Parathyroid adenoma (tissue), 2 donors: ENCODE results near the gene STT3B.

Source experiments
- H2AFZ ChIP-seq: fragments of 300-600 bp; sonication (generic); one replicate; pipeline ENCODE4 v1.7.0; 2017; ENCODE audit warnings: antibody characterized with exemption, mild to moderate bottlenecking
- H3K27ac ChIP-seq: fragments of 300-600 bp; sonication (generic); one replicate; pipeline ENCODE4 v1.7.0; 2017
- H3K27me3 ChIP-seq: fragments of 300-600 bp; sonication (generic); one replicate; pipeline ENCODE4 v1.7.0; 2017; ENCODE audit warnings: low read length; ENCODE audit not compliant: control insufficient read depth, insufficient read depth
- H3K36me3 ChIP-seq: fragments of 300-600 bp; sonication (generic); one replicate; pipeline ENCODE4 v1.7.0; 2017; ENCODE audit warnings: low read length; ENCODE audit not compliant: control insufficient read depth, insufficient read depth
- H3K4me1 ChIP-seq: fragments of 300-600 bp; sonication (generic); one replicate; pipeline ENCODE4 v1.7.0; 2017; ENCODE audit warnings: control low read depth
- H3K4me2 ChIP-seq: fragments of 300-600 bp; sonication (generic); one replicate; pipeline ENCODE4 v1.7.0; 2017; ENCODE audit warnings: low read length
- H3K4me3 ChIP-seq: fragments of 300-600 bp; sonication (generic); one replicate; pipeline ENCODE4 v1.7.0; 2017; ENCODE audit warnings: low read depth, low read length
- H3K79me2 ChIP-seq: fragments of 300-600 bp; sonication (generic); one replicate; pipeline ENCODE4 v1.7.0; 2017; ENCODE audit warnings: control low read depth
- H3K9ac ChIP-seq: fragments of 300-600 bp; sonication (generic); one replicate; pipeline ENCODE4 v1.7.0; 2017; ENCODE audit warnings: mild to moderate bottlenecking
- H3K9me3 ChIP-seq: fragments of 300-600 bp; sonication (generic); one replicate; pipeline ENCODE4 v1.7.0; 2017; ENCODE audit warnings: low read length; ENCODE audit not compliant: control insufficient read depth
- TF ChIP-seq, protein P1 (sequence below): fragments of 300-600 bp; sonication (generic); IDR thresholded peaks from one replicate; pipeline ENCODE4 v1.7.0; 2017; ENCODE audit warnings: antibody characterized with exemption, mild to moderate bottlenecking
- donor health status: primary hyperparathyroidism.

STT3B gene

DNA sequence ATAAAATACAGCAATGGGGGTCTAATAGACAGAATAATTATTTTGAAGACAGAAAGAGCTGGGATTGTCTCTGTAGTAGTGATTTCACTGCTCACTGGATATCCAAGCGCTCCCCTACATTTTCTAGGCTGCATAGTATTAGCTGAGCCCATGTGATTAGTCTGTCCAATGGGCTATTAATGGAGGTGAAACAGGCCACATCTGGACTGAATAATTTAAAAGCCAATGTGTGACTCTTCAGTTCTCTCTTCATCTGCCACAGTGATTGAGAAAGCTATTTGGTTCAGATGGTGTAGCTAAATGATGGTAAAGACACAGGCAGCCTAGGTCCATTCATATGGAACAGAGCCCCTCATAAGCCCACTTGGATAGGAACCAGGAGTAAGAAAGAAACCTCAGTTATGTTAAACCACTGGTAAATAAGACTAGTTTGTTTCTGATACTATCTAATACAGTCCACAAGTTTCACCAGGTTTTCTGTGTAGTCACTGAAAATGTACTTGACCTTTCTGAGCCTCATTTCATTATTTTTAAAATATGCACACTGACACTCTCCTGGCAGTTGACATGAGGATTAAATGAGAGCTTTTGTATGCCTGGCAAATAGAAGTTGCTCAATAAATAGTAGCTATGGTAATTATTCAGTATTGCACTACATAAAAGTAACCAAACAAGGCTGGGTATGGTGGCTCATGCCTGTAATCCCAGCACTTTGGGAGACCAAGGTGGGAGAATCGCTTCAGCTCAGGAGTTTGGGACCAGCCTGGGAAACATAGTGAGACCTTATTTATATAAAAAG is 17.0 kb upstream of the STT3B start:
- H3K9me3 ChIP-seq: no peaks in the 10 kb centered on the region
- no peak overlapping the region for H3K4me2 ChIP-seq
- no peaks in the 10 kb centered on the region for H3K36me3 ChIP-seq
- H3K4me3 ChIP-seq: no peak overlapping the region
- H3K4me1 ChIP-seq: no peaks in the 10 kb centered on the region
- H3K27me3 ChIP-seq: no peaks in the 10 kb centered on the region
- TF ChIP-seq, protein P1, sequence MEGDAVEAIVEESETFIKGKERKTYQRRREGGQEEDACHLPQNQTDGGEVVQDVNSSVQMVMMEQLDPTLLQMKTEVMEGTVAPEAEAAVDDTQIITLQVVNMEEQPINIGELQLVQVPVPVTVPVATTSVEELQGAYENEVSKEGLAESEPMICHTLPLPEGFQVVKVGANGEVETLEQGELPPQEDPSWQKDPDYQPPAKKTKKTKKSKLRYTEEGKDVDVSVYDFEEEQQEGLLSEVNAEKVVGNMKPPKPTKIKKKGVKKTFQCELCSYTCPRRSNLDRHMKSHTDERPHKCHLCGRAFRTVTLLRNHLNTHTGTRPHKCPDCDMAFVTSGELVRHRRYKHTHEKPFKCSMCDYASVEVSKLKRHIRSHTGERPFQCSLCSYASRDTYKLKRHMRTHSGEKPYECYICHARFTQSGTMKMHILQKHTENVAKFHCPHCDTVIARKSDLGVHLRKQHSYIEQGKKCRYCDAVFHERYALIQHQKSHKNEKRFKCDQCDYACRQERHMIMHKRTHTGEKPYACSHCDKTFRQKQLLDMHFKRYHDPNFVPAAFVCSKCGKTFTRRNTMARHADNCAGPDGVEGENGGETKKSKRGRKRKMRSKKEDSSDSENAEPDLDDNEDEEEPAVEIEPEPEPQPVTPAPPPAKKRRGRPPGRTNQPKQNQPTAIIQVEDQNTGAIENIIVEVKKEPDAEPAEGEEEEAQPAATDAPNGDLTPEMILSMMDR: no peak
- no peak overlapping the region for H3K9ac ChIP-seq
- H3K27ac ChIP-seq: no peak overlapping the region
- H2AFZ ChIP-seq: no peak overlapping the region
- no peaks in the 10 kb centered on the region for H3K79me2 ChIP-seq

DNA sequence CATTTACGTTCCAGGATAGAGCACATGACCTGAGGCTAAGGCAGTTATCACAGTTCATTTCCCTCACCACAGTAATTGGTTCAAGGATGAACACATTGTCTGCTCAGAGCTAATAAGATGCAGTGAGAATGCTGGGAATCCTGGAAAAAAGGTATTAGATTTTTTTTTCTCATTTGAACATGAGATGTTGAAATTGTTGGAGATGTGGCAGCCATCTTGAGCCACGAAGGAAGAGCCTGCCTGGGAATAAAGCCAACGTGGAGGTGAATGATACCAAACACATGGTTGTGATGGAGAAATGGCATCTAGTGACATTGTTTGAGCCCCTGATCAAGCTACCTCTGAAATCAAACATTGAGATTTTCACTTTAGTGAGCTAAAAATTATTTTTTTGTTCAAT is 16.0 kb upstream of the STT3B start:
- H3K4me3 ChIP-seq: no peak overlapping the region
- TF ChIP-seq, protein P1: no peak
- H3K79me2 ChIP-seq: no peaks in the 10 kb centered on the region
- H3K9me3 ChIP-seq: no peaks in the 10 kb centered on the region
- no peak overlapping the region for H3K27ac ChIP-seq
- no peak overlapping the region for H3K9ac ChIP-seq
- no peak overlapping the region for H2AFZ ChIP-seq
- H3K4me1 ChIP-seq: no peaks in the 10 kb centered on the region
- H3K36me3 ChIP-seq: no peaks in the 10 kb centered on the region
- no peaks in the 10 kb centered on the region for H3K27me3 ChIP-seq
- no peak overlapping the region for H3K4me2 ChIP-seq

DNA sequence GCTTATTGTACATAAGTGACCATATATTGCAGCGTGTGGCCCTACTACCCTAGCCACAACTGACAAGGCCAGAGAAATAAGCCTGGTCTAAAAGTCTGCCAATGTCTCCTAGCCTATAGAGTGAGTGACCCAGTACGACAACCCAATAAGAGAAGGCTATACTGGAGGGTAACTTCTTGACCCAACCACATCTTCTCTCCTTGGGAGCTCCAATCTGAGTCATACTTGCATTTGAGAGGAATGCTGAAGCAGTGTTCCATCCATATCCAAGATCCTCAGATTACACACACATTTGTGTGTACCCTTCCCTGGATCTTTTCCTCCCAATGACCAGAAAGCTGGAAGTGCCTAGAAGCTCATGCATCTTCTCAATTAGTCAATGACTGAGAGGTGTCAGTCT is 11.3 kb upstream of the STT3B start:
- H3K36me3 ChIP-seq: no peaks in the 10 kb centered on the region
- H3K27ac ChIP-seq: no peak overlapping the region
- no peaks in the 10 kb centered on the region for H3K9me3 ChIP-seq
- no peak overlapping the region for H3K4me3 ChIP-seq
- no peak overlapping the region for H3K9ac ChIP-seq
- TF ChIP-seq, protein P1: no peak
- no peaks in the 10 kb centered on the region for H3K27me3 ChIP-seq
- no peaks in the 10 kb centered on the region for H3K4me1 ChIP-seq
- H3K4me2 ChIP-seq: no peak overlapping the region
- H3K79me2 ChIP-seq: no peaks in the 10 kb centered on the region
- H2AFZ ChIP-seq: no peak overlapping the region

DNA sequence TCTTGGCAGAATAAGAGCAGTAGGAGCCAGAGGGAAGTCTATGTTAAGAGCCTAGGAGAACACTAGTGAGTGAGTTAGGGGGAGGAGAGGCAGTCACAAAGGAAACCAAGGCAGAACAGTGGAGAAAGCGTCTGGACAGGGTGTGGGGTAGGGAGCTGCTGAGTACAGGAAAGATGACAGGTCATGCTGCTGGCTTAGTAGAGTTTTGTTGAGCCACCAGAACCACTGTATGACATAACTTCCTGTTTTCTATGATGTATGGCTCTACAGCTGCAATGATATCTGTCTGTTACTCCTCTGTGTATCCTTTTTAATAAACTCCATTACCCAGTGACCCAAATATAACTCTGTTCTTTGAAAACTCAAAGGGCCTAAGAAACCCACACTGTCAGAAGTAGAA is 10.6 kb upstream of the STT3B start:
- TF ChIP-seq, protein P1: no peak
- H3K4me3 ChIP-seq: no peak overlapping the region
- no peak overlapping the region for H3K27ac ChIP-seq
- no peak overlapping the region for H2AFZ ChIP-seq
- H3K4me1 ChIP-seq: no peaks in the 10 kb centered on the region
- H3K9ac ChIP-seq: no peak overlapping the region
- no peak overlapping the region for H3K4me2 ChIP-seq
- no peaks in the 10 kb centered on the region for H3K27me3 ChIP-seq
- H3K79me2 ChIP-seq: no peaks in the 10 kb centered on the region
- H3K36me3 ChIP-seq: no peaks in the 10 kb centered on the region
- no peaks in the 10 kb centered on the region for H3K9me3 ChIP-seq

DNA sequence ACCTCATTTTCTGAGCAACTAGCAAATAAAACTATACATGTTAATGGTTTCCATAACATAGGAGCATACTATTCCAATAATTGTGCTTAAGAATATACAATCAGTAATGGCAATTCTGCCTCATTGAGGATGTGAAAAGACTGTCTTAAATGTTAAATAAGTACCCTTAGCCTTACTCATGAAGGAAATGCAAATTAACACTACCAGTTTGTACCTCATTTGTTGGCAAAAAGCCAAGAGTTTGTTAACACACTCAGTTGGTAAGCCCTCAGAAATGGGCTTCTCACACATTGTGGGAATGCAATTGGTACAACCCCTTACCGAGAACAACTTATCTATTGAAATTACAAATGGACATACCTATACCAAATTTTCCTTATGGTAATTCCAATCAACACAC is 9.2 kb upstream of the STT3B start:
- Histone ChIP-seq H3K36me3 (no peaks in the 10 kb centered on the region), H3K27ac (no peak overlapping the region), H3K27me3 (no peaks in the 10 kb centered on the region), H3K4me1 (no peaks in the 10 kb centered on the region), H3K4me2 (no peak overlapping the region), H3K79me2 (no peaks in the 10 kb centered on the region), H3K9me3 (no peaks in the 10 kb centered on the region), H3K9ac (no peak overlapping the region), H3K4me3 (no peak overlapping the region), H2AFZ (no peak overlapping the region)
- TF ChIP-seq, protein P1: no peak
